ENCODE data around the gene GPSM1. TPM values are rescaled to one million over a fixed set of nuclear protein-coding genes. Genes with fewer than 3 reads are reported as not detected.

Gene GPSM1
- total RNA-seq, 1 experiment from 2014 or later, result 26.9 TPM

DNA sequence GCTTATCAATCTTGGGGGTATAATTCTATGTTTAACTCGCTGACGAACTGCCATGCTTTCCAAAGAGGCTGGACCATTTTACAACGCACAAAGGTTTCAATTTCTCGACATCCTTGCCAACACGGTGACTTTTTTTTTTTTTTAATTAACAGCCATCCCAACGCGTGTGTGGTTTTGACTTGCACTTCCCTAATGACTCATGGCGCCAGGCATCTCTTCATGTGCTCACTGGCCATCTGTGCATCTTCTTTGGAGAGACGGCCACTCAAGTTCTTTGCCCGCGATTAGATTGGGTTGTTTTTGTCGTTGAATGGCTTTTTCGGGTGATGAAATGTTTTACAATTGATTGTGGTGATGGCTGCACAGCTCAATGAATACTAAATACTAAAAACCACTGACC, 58.7 kb downstream of the GPSM1 start:
- H3K79me2 ChIP-seq (ENCODE audit: low read length), result no peaks in the 10 kb centered on the region
- H3K4me1 ChIP-seq (ENCODE audit: insufficient read depth, low read length), result no peaks in the 10 kb centered on the region
- intact Hi-C loops (cut with micrococcal nuclease), result no loop called here
- BruUV-seq (replicated peaks), result no TSS peak
- ChIA-PET POLR2A (ENCODE audit: unreplicated experiment) (interaction anchor here (0.6 kb wide), 1 partner anchor 63 kb away, joined by 4 read pairs; no protein-coding TSS in a partner anchor), CTCF (no interaction called here)
- no peaks in the 10 kb centered on the region for H3F3A ChIP-seq (ENCODE audit: low read length, unreplicated experiment)
- no peak overlapping the region for H3K27ac ChIP-seq (ENCODE audit: low read length)
- H3K4me3 ChIP-seq (ENCODE audit: low read length), result no peak overlapping the region
- no peaks in the 10 kb centered on the region for H4K20me1 ChIP-seq (ENCODE audit: low read length)
- no peak overlapping the region for H2AFZ ChIP-seq (ENCODE audit: low read length)
- no peak overlapping the region for H3K4me2 ChIP-seq (ENCODE audit: low read length)
- no peak for ATAC-seq
- H3K36me3 ChIP-seq (ENCODE audit: low read depth, low read length), result peaks cover 9% of the 10 kb centered on the region; the same call in 1 of the 2 replicates
- no peaks in the 10 kb centered on the region for H3K9me3 ChIP-seq (ENCODE audit: low read length)
- DNase-seq, result no peak
- TF ChIP-seq EZH2phosphoT487 (IDR thresholded peaks at IDR 0.05; ENCODE audit: borderline replicate concordance, low read length) (no peak), EZH2 (IDR thresholded peaks at IDR 0.05; ENCODE audit: low read length, unreplicated experiment) (no peak)
- TF ChIP-seq, protein P1, sequence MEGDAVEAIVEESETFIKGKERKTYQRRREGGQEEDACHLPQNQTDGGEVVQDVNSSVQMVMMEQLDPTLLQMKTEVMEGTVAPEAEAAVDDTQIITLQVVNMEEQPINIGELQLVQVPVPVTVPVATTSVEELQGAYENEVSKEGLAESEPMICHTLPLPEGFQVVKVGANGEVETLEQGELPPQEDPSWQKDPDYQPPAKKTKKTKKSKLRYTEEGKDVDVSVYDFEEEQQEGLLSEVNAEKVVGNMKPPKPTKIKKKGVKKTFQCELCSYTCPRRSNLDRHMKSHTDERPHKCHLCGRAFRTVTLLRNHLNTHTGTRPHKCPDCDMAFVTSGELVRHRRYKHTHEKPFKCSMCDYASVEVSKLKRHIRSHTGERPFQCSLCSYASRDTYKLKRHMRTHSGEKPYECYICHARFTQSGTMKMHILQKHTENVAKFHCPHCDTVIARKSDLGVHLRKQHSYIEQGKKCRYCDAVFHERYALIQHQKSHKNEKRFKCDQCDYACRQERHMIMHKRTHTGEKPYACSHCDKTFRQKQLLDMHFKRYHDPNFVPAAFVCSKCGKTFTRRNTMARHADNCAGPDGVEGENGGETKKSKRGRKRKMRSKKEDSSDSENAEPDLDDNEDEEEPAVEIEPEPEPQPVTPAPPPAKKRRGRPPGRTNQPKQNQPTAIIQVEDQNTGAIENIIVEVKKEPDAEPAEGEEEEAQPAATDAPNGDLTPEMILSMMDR (conservative IDR thresholded peaks at IDR 0.05; ENCODE audit: low read depth, low read length), result no peak
- no peak overlapping the region for H3K9ac ChIP-seq (ENCODE audit: low read length)
- H3K9me2 ChIP-seq (replicated peaks; ENCODE audit: low read length), result no peaks in the 10 kb centered on the region
- H3K27me3 ChIP-seq (ENCODE audit: low read length), result no peaks in the 10 kb centered on the region

DNA sequence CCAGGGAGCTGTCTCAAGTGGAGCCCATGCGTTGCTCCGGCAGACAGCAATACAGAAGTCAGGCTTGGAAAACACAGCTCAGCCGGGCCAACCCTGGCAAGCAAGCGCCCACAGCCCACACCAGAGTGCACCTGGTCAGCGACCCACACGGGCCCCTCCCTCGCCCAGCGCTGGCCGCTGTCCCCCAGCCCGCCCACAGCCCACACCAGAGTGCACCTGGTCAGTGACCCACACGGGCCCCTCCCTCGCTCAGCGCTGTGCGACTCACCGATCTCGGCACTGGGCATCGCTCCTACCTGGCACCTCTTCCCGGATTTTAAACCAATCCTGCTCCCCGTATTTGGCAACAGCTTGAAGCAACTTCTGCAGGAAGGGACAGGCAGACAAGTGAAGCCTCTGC, 59.9 kb downstream of the GPSM1 start:
- ATAC-seq (no peak), DNase-seq (no peak)
- Histone ChIP-seq H3K4me1 (ENCODE audit: insufficient read depth, low read length) (no peaks in the 10 kb centered on the region), H3K27ac (ENCODE audit: low read length) (no peak overlapping the region), H3K79me2 (ENCODE audit: low read length) (no peaks in the 10 kb centered on the region), H3K36me3 (ENCODE audit: low read depth, low read length) (peaks cover 9% of the 10 kb centered on the region; the same call in 1 of the 2 replicates), H3K9ac (ENCODE audit: low read length) (no peak overlapping the region), H3K4me3 (ENCODE audit: low read length) (no peak overlapping the region), H4K20me1 (ENCODE audit: low read length) (no peaks in the 10 kb centered on the region), H3F3A (ENCODE audit: low read length, unreplicated experiment) (no peaks in the 10 kb centered on the region), H2AFZ (ENCODE audit: low read length) (no peak overlapping the region), H3K9me2 (replicated peaks; ENCODE audit: low read length) (no peaks in the 10 kb centered on the region), H3K9me3 (ENCODE audit: low read length) (no peaks in the 10 kb centered on the region), H3K27me3 (ENCODE audit: low read length) (no peaks in the 10 kb centered on the region), H3K4me2 (ENCODE audit: low read length) (no peak overlapping the region)
- no peak for TF ChIP-seq EZH2 (IDR thresholded peaks at IDR 0.05; ENCODE audit: low read length, unreplicated experiment)
- TF ChIP-seq, protein P1 (conservative IDR thresholded peaks at IDR 0.05; ENCODE audit: low read depth, low read length), result no peak
- TF ChIP-seq EZH2phosphoT487 (IDR thresholded peaks at IDR 0.05; ENCODE audit: borderline replicate concordance, low read length), result no peak
- no TSS peak for BruUV-seq (replicated peaks)
- ChIA-PET CTCF (no interaction called here), POLR2A (ENCODE audit: unreplicated experiment) (no interaction called here)
- intact Hi-C loops (cut with micrococcal nuclease), result no loop called here

DNA sequence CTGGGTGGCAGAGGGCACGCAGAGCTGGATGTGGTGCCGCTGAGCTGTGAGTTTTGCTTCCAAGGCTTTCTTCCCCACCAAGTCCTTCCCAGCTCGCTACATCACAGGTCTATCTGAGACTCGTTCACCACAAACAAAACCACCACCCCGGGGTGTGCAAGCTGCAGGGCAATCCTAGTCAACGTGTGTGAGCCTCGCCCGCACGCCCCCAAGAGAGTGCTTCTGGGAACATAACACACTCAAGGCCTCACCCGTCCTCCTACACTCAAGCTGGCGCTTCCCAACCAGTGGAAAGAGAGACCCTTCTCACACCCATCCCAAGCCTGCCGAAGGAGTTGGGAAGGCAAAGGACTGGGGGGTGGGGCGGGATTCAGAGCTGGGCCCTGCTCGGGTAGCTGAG, 62.1 kb downstream of the GPSM1 start:
- DNase-seq (no peak), ATAC-seq (no peak)
- Histone ChIP-seq H3F3A (ENCODE audit: low read length, unreplicated experiment) (no peaks in the 10 kb centered on the region), H3K4me1 (ENCODE audit: insufficient read depth, low read length) (no peaks in the 10 kb centered on the region), H3K9me2 (replicated peaks; ENCODE audit: low read length) (no peaks in the 10 kb centered on the region), H3K9me3 (ENCODE audit: low read length) (no peaks in the 10 kb centered on the region), H3K27ac (ENCODE audit: low read length) (no peak overlapping the region), H4K20me1 (ENCODE audit: low read length) (no peaks in the 10 kb centered on the region), H3K79me2 (ENCODE audit: low read length) (no peaks in the 10 kb centered on the region), H3K27me3 (ENCODE audit: low read length) (no peaks in the 10 kb centered on the region), H3K36me3 (ENCODE audit: low read depth, low read length) (peaks cover 13% of the 10 kb centered on the region), H3K9ac (ENCODE audit: low read length) (no peak overlapping the region), H2AFZ (ENCODE audit: low read length) (no peak overlapping the region), H3K4me2 (ENCODE audit: low read length) (no peak overlapping the region), H3K4me3 (ENCODE audit: low read length) (no peak overlapping the region)
- no peak for TF ChIP-seq EZH2phosphoT487 (IDR thresholded peaks at IDR 0.05; ENCODE audit: borderline replicate concordance, low read length)
- no peak for TF ChIP-seq EZH2 (IDR thresholded peaks at IDR 0.05; ENCODE audit: low read length, unreplicated experiment)
- TF ChIP-seq, protein P1 (conservative IDR thresholded peaks at IDR 0.05; ENCODE audit: low read depth, low read length), result no peak
- ChIA-PET CTCF (no interaction called here), POLR2A (ENCODE audit: unreplicated experiment) (no interaction called here)
- intact Hi-C loops (cut with micrococcal nuclease), result no loop called here
- BruUV-seq (replicated peaks), result no TSS peak

Data from PC-3 (cell line).